COLO668 (cell line): ENCODE data around the gene ADARB2.

Source experiments
- DNase-seq: peaks from one replicate; lab custom pipeline; 2025; ENCODE audit not compliant: unreplicated experiment; lab: John Stamatoyannopoulos, UW

ADARB2 gene

DNA sequence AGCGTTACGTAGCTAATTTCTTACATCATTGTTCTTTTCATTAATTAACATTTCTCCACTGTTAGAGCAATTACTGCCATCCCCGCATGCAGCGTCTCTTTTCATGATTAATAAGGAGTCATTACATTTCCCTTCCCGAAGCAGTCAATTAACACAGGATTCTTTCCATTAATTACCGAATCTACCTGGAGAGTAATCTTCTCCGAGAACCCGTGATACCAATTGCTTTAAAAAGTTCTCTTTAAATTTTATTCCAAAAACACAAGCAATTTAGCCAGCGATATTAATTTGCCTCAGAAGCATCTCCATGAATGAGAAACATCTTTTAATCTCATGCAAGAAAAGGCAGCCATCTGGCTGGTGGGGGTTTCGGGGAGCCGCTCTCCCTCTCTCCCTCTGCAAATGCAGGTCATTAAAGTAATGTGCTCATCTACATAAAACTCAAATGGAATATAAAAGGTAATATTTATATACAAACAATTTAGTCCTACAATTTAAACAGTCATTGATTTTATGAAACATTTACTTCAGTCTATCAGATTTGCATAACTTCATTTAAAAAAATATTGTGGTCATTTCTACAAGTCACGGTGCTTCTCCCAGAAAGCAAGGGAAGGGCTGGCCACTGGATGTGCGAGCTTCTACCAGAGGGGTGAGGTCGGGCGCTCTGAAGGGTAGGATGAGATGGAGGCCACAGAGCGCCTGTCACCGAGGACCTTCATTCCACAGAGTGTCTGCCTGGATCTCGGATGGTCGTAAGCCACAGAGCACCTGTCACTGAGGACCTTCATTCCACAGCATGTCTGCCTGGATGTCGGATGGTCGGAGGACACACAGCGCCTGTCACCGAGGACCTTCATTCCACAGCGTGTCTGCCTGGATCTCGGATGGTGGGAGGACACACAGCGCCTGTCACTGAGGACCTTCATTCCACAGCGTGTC, 536.2 kb downstream of the ADARB2 start:
- DNase-seq, result no peak

- DNase-seq, result no peak
Measured at GRCh38 chr10:1199897-1200721, 537.2 kb downstream of the ADARB2 start.

- no peak for DNase-seq
Measured at GRCh38 chr10:1199345-1199673, 538.0 kb downstream of the ADARB2 start.

DNA sequence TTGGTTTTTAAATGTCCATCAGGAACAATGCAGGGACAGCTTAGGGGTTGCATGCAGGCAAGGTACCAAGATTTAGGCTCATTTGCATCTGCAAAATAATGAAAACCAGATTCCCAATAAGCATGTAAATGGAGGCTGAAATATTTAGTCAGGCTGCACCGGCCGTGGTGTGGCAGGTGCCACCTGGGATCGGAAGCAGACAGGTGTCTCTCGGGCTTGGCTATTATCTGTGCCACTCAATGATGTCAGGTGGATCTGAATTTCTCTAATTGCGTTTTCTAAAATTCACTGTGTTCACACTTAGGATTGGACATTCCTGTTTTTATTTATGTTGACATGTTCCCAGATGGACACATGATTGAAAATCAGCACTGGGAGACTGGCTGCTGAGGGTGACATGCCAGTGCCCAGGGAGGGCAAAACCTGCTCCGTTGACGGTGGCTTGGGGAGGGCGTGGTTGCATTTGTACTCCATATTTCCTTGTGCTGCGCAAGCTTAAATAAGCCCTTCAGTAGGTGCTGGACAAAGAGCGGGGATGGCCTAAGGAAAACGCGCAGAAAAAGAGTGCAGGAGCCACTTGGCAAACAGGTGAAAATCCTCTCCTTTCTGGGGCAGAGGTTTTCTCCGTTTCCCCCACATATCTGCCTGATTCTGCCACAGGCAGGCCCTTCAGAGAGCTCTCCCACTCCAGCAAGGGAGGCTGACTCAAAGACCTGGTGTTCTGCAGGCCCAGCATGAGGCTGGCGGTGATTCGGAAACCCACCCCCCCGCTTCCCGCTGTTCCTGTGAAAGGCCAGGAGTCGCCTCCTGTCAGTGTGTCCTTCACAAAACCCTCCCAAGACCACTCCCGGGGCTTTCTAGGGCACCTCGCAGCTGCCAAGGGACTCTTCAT, 538.6 kb downstream of the ADARB2 start:
- DNase-seq, result peak; percentile 59

DNA sequence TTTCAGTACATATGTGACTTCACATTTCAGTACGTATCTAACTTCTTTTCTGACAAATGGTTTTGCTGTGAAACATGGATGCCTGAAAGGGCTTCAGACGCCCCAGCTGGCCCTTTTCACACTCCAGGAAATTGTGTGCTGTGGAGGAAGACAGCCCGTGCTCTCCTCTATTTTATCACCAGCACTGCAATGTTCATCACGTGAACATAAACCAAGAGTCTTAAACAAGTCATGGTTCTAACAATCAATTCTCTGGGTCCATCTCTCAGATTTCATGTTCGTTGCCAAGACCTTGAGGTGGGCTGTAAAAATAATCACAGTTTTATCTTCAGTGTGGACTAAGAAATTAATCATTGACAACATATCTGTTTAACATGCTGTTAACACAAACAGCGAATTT, 539.9 kb downstream of the ADARB2 start:
- no peak for DNase-seq

DNA sequence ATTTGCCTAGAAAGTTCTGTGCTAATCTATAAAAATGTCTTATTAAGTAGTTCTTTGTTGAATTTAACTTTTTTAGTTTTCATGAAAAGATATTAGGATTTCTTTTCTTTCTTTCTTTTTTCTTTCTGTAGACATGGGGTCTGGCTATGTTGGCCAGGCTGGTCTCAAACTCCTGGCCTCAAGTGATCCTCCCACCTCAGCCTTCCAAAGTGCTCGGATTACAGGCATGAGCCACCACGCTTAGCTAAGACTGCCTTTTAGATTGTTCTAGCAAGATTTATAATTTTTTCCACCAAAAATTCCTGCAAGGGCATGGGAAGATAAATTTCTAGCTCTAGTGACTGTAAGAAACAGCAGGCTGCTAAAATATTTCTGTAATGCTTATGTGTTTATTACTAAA, 540.7 kb downstream of the ADARB2 start:
- no peak for DNase-seq

- no peak for DNase-seq
Measured at GRCh38 chr10:1195828-1196227, 541.5 kb downstream of the ADARB2 start.

GRCh38 chr10:1194161-1194560, 543.2 kb downstream of the ADARB2 start:
- DNase-seq, result no peak

DNA sequence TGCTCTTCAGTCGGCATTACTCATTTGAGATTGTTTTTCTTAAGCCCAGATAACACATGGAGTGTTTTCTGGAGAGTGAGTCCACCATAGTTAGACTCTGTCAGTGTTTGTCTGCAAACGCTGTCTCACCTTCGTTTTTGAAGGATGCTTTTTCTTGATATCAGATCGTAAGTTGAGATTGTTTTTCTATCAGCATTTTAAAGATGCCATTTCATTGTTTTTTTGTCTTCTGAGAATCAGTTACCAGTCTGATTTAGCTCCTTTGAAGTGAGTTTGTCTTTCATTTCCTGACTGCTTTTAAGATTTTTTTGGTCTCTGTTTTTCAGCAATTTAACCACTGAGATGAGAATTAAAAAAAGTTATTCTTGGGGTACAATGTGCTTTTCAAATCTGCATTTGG, 543.8 kb downstream of the ADARB2 start:
- DNase-seq, result no peak

DNA sequence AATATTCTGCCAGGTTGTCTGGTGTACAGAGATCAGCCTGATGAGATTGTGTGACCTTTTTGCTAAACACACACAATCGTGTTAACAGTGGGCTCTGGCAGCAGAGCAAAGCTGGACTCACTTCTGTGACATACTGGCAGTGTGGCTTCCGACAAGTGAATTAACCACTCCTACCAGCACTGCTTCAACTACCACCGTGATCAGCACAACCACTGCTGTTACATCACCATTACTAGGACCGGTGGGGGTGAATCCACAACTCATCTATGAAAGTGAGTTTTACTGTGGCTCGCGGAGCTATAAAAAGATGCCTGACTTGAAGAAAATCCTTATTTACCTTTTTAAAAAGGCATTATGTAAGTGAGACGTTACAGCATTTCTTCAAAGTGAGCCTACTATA, 545.6 kb downstream of the ADARB2 start:
- DNase-seq, result no peak

DNA sequence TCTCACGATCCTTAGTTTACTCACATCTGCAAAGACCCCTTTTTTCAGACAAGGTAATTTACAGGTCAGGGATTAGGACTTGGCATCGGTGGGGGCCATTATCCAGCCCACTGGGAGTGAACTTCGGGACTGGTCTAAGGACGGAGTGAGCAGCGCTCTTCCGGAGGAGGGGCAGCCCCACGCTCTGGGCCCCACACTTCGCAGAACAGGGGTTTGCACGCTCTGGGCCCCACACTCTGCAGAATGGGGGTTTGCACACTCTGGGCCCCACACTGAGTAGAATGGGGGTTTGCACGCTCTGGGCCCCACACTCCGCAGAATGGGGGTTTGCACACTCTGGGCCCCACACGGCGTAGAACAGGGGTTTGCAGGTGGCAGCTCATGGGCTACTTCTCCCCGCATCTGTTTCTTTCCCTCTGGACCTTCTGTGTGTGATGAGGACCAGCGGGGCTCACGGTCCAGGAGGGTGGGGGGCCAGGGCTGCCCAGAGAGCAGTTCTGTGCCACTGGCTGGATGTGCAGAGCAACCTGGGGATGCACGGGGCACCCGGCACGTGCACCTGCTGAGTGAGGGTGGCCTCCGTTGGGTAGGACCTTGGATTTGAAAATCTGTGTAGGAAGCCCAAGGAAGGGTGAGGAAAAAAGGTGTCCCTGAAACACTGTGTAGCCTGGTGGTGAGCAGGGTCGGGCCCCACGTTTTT, 546.4 kb downstream of the ADARB2 start:
- no peak for DNase-seq

DNA sequence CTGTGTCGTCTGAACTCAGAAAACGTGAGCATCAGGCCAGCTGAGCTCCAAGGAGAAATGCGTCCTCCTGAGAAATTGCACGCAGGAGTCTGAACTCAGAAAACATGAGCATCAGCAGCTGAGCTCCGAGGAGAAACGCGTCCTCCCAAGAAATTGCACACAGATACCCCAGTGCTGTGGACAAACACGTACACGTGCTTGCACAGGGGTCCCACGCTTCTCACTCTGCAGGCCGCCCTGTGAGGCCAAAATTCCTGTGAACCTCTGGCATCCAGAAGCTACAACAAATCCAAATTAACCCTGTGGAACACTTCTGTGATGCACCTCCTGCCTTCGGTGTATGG, 547.3 kb downstream of the ADARB2 start:
- DNase-seq, result no peak

DNA sequence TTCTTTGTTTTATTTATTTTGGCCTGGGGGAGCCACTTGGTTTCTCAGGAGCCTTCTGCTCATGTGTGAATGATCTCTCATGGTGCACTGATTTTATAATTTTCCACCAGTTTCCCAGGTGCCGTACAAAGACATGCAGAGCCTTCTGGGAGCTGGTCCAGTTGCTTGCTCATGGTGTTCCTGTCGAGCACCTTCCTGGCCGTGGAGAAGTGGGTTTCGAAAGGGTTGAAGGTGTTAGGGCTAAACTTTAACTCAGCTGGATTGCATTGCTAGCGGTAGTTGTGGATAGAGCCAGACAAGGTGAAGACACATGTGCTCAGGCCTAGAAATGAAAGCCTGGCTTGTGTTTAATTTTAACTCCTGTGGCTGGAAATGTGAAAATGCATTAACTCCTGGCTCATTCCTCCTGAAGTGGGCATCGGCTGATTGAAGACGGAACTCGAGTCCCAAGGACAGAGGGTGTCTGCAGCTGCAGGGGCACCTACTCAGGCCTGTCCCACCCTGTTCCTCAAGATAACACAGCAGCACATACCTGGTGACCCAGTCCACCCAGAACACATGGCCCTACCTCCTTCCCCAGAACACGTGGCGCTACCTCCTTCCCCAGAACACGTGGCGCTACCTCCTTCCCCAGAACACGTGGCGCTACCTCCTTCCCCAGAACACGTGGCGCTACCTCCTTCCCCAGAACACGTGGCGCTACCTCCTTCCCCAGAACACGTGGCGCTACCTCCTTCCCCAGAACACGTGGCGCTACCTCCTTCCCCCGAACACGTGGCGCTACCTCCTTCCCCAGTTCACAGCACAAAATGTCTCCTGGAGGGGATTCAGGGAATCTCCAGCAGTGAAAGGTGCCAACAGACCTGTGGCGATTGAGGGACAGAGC, 547.9 kb downstream of the ADARB2 start:
- DNase-seq, result no peak

DNA sequence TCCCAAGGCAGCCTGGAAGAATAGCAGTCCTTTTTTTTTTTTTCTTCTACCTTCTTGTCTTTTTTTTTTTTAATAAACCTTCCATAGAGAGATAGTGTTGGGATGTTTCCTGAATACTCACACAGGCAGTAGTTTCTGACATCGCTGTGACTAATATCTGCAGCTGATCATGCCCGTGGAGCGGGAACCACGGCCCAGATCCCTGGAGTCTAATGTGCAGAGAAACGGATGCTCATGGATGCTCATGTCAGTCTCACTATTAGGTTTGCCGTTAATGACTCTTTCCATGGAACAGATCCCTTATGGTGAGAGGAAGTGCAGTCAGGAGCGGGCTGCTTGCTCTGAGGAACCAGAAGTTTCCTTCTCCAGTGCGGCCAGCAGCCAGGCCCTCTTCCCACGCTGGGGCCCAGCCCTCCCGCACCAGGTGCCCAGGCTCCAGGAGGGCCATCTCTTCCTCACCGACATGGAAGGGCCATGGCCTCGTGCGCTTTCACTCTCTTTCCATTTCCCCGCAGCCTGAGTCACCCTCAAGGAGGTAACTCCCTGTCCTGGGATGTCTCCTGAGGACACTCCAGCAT, 548.7 kb downstream of the ADARB2 start:
- no peak for DNase-seq

GRCh38 chr10:1187855-1188557, 549.3 kb downstream of the ADARB2 start:
- no peak for DNase-seq

GRCh38 chr10:1187151-1187854, 550.0 kb downstream of the ADARB2 start:
- peak; percentile 5 for DNase-seq

- DNase-seq, result no peak
Measured at GRCh38 chr10:1186683-1186990, 550.7 kb downstream of the ADARB2 start.

DNA sequence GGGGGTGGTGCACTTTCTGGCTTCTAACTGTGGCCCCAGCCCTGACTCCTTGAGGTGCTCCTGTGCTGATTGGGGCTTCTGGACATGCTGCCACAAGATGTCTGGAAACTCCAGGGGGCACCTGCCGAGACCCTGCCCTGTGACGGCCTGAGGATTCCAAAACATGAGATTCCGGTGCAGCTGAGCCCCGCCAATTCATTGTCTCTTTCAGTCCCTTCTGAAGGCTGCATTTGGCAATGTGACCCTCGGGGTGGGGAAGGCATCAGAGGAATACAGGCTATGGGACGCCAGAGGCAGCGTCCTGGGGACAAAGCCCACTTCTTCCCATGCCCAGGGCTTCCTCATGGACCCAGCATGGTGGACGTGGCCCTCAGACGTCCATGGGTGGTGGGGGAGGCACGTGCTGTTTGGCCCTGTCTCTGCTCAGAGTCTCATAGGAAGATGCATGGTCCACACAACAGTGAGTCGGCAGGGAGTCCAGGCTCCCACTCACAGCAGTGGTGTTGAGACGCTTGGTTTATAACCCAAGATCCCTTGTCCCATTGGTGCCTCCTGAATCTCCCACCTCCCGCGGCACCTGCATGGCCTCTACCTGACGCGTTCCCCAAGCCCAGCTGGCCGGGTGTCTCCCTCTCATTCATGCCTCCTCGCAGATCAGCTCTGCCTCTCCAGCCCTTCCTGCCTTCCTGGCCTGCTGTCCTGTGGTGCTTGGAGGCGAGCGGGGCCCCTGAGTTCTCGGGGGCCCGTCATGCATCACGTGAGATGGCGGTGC, 551.2 kb downstream of the ADARB2 start:
- DNase-seq, result no peak
